GM23248 (cell line): ENCODE data around the gene LAMA3. TPM values are rescaled to one million over a fixed set of nuclear protein-coding genes. Genes with fewer than 3 reads are reported as not detected.

ENCODE experiments used
- DNase-seq: peaks from one replicate; pipeline ENCODE4 v3.0.0-alpha.2; 2015
- H2AFZ ChIP-seq: fragments of 200-600 bp; sonication (generic); 2 replicates; pipeline ENCODE4 v1.6.1; 2016; ENCODE audit warnings: antibody characterized with exemption
- H3F3A ChIP-seq: fragments of 200-600 bp; sonication (generic); 2 replicates; pipeline ENCODE4 v1.6.1; 2016; ENCODE audit warnings: mild to moderate bottlenecking, antibody characterized with exemption, mixed run types; ENCODE audit not compliant: insufficient read depth
- H3K27ac ChIP-seq: fragments of 200-600 bp; sonication (generic); 2 replicates; pipeline ENCODE4 v1.5.1; 2016; ENCODE audit warnings: mild to moderate bottlenecking
- H3K27me3 ChIP-seq: fragments of 200-600 bp; sonication (generic); replicated peaks from 2 replicates; pipeline ENCODE4 v1.6.1; 2016; ENCODE audit warnings: mild to moderate bottlenecking; ENCODE audit not compliant: insufficient read depth
- H3K36me3 ChIP-seq: fragments of 200-600 bp; sonication (generic); 2 replicates; pipeline ENCODE4 v1.6.1; 2016; ENCODE audit warnings: low read depth, mild to moderate bottlenecking
- H3K4me1 ChIP-seq: fragments of 200-600 bp; sonication (generic); 2 replicates; pipeline ENCODE4 v1.6.1; 2016; ENCODE audit warnings: mild to moderate bottlenecking; ENCODE audit not compliant: insufficient read depth
- H3K4me2 ChIP-seq: fragments of 200-600 bp; sonication (generic); one replicate; pipeline ENCODE4 v1.6.1; 2016; ENCODE audit warnings: mild to moderate bottlenecking; ENCODE audit not compliant: unreplicated experiment
- H3K4me3 ChIP-seq: fragments of 200-600 bp; sonication (generic); 2 replicates; pipeline ENCODE4 v1.5.1; 2016; ENCODE audit warnings: mild to moderate bottlenecking
- H3K79me2 ChIP-seq: fragments of 200-600 bp; sonication (generic); 2 replicates; pipeline ENCODE4 v1.6.1; 2016; ENCODE audit warnings: mild to moderate bottlenecking; ENCODE audit not compliant: insufficient read depth
- H3K9ac ChIP-seq: fragments of 200-600 bp; sonication (generic); 2 replicates; pipeline ENCODE4 v1.6.1; 2016; ENCODE audit warnings: mild to moderate bottlenecking
- H3K9me2 ChIP-seq: fragments of 200-600 bp; sonication (generic); 2 replicates; pipeline ENCODE4 v1.6.1; 2016; ENCODE audit warnings: mixed run types, mild to moderate bottlenecking, moderate library complexity; ENCODE audit not compliant: insufficient read depth
- H3K9me3 ChIP-seq: fragments of 200-600 bp; sonication (generic); one replicate; pipeline ENCODE4 v1.6.1; 2017; ENCODE audit warnings: low read depth
- H4K20me1 ChIP-seq: fragments of 200-600 bp; sonication (generic); 2 replicates; pipeline ENCODE4 v1.6.0; 2016; ENCODE audit not compliant: insufficient read depth
- EZH2 ChIP-seq: fragments of 200-600 bp; sonication (generic); IDR thresholded peaks from 2 replicates; pipeline ENCODE4 v1.6.1; 2018; ENCODE audit warnings: antibody characterized with exemption, mild to moderate bottlenecking; ENCODE audit not compliant: insufficient read depth, poor library complexity, severe bottlenecking
- EZH2phosphoT487 ChIP-seq: fragments of 200-600 bp; sonication (generic); IDR thresholded peaks from 2 replicates; pipeline ENCODE4 v1.6.1; 2018; ENCODE audit warnings: antibody characterized with exemption, moderate library complexity, mild to moderate bottlenecking, low read depth; ENCODE audit not compliant: insufficient read depth
- WGBS, 2 experiments: methylation state at CpG; one replicate each; pipeline ENCODE4 v1.1.6; 2015 to 2017; ENCODE audit warnings: low lambda C conversion rate in 2 of 2, low coverage in 1 of 2; ENCODE audit errors: missing lambda C conversion rate in 2 of 2; 5-methylcytosine and 5-hydroxymethylcytosine counted together
- in situ Hi-C: fragments of 300-500 bp; cut with MboI; formaldehyde crosslinking; loops from 2 replicates; pipeline ENCODE4 v1.15.0; 2020
- polyA plus RNA-seq: library from polyadenylated mRNA; unstranded; fragments of >200 nt; fragmentation: Nextera tagmentation; extraction: Ambion mirVana; gene quantifications from 2 replicates; pipeline ENCODE4 v1.2.1, GENCODE V29; 2016
- total RNA-seq: library from RNA; depleted of rRNA; stranded (reverse); fragments of >200 nt; shearing (Covaris generic); gene quantifications from 2 replicates; pipeline ENCODE4 v1.2.3, GENCODE V29; 2014

The LAMA3 gene
- total and polyA plus RNA-seq, 2 experiments from 2014 or later: 0.93 to 1.9 TPM

GRCh38 chr18:23682472-23682871 is 6.8 kb upstream of the LAMA3 start:
- no peak overlapping the region for H3K4me2 ChIP-seq
- H2AFZ ChIP-seq: no peak overlapping the region
- H3K4me3 ChIP-seq: no peak overlapping the region
- H3K4me1 ChIP-seq: peaks cover 16% of the 10 kb centered on the region
- DNase-seq: no peak
- WGBS, 2 experiments: 86 to 100% methylated on average over 1 of the region's 1 CpG
- no peaks in the 10 kb centered on the region for H3K79me2 ChIP-seq
- H3K27ac ChIP-seq: no peak overlapping the region
- no peaks in the 10 kb centered on the region for H4K20me1 ChIP-seq
- no peaks in the 10 kb centered on the region for H3K36me3 ChIP-seq
- no peak for TF ChIP-seq EZH2phosphoT487
- TF ChIP-seq EZH2: no peak
- in situ Hi-C loops: no loop called here
- no peak overlapping the region for H3K9ac ChIP-seq
- peaks cover 24% of the 10 kb centered on the region for H3F3A ChIP-seq
- no peaks in the 10 kb centered on the region for H3K9me3 ChIP-seq
- H3K27me3 ChIP-seq: no peaks in the 10 kb centered on the region
- H3K9me2 ChIP-seq: no peaks in the 10 kb centered on the region

DNA sequence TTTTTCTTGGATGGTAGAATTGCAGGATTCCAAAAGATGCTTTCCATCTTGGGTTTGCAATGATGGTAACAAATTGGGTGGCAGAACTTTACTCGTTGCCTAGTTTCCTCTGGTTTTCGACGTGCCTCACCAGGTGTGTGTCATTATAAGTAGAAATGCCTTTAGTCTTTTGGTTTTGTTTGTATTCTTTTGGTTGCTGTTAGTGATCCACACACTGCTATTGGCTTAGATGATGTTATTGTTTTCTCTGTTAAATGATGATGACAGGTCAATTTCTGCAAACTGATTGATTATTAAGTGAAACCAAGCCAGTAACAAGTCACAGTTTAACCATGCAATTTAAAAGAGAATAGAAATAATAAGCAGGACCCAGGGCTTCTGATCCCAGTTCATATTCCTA is 6.1 kb upstream of the LAMA3 start:
- 24 to 29% methylated on average over 3 of the region's 3 CpGs for WGBS, 2 experiments
- in situ Hi-C loops: no loop called here
- no peak overlapping the region for H3K9ac ChIP-seq
- DNase-seq: no peak
- H3K79me2 ChIP-seq: no peaks in the 10 kb centered on the region
- no peaks in the 10 kb centered on the region for H3K9me3 ChIP-seq
- peaks cover 16% of the 10 kb centered on the region for H3K4me1 ChIP-seq
- H3K9me2 ChIP-seq: no peaks in the 10 kb centered on the region
- H4K20me1 ChIP-seq: no peaks in the 10 kb centered on the region
- no peak overlapping the region for H2AFZ ChIP-seq
- TF ChIP-seq EZH2phosphoT487 (no peak), EZH2 (no peak)
- H3K27me3 ChIP-seq: no peaks in the 10 kb centered on the region; the same call in 1 of the 2 replicates
- no peak overlapping the region for H3K27ac ChIP-seq
- H3F3A ChIP-seq: peaks cover 24% of the 10 kb centered on the region
- H3K4me2 ChIP-seq: no peak overlapping the region
- no peak overlapping the region for H3K4me3 ChIP-seq
- H3K36me3 ChIP-seq: no peaks in the 10 kb centered on the region

GRCh38 chr18:23683671-23684070 is 5.6 kb upstream of the LAMA3 start:
- Histone ChIP-seq H3K9me2 (no peaks in the 10 kb centered on the region), H3F3A (peaks cover 24% of the 10 kb centered on the region), H4K20me1 (no peaks in the 10 kb centered on the region), H3K27me3 (no peaks in the 10 kb centered on the region; the same call in 1 of the 2 replicates), H3K4me1 (peaks cover 16% of the 10 kb centered on the region), H3K9ac (no peak overlapping the region), H3K9me3 (no peaks in the 10 kb centered on the region), H3K27ac (no peak overlapping the region), H3K79me2 (no peaks in the 10 kb centered on the region), H3K4me2 (peak overlapping the region; percentile 80), H2AFZ (no peak overlapping the region), H3K36me3 (no peaks in the 10 kb centered on the region), H3K4me3 (no peak overlapping the region)
- WGBS, 2 experiments: 6% methylated on average over 3 of the region's 3 CpGs
- TF ChIP-seq EZH2phosphoT487: no peak
- DNase-seq: peak; percentile 58
- in situ Hi-C loops: no loop called here

GRCh38 chr18:23684515-23685197 is 4.6 kb upstream of the LAMA3 start:
- Histone ChIP-seq H3K4me1 (peaks cover 16% of the 10 kb centered on the region), H3K9me2 (no peaks in the 10 kb centered on the region), H3F3A (peaks cover 24% of the 10 kb centered on the region), H3K4me2 (peak overlapping the region; percentile 80), H3K27me3 (no peaks in the 10 kb centered on the region; the same call in 1 of the 2 replicates), H4K20me1 (no peaks in the 10 kb centered on the region), H2AFZ (peak overlapping the region; percentile 26; the same call in 1 of the 2 replicates), H3K36me3 (no peaks in the 10 kb centered on the region), H3K9me3 (no peaks in the 10 kb centered on the region), H3K4me3 (peak overlapping the region; percentile 48), H3K79me2 (no peaks in the 10 kb centered on the region), H3K27ac (peak overlapping the region; percentile 10), H3K9ac (peak overlapping the region; percentile 26)
- in situ Hi-C loops: no loop called here
- WGBS, 2 experiments: 9 to 12% methylated on average over 5 of the region's 5 CpGs
- TF ChIP-seq EZH2phosphoT487: no peak
- TF ChIP-seq EZH2: no peak
- peak; percentile 77 for DNase-seq

GRCh38 chr18:23688528-23688927 is 725 bp upstream of the LAMA3 start:
- WGBS, 2 experiments: 61 to 67% methylated on average over 5 of the region's 5 CpGs
- Histone ChIP-seq H3K36me3 (no peaks in the 10 kb centered on the region), H3K9me2 (no peaks in the 10 kb centered on the region), H3K4me3 (no peak overlapping the region), H3F3A (peaks cover 20% of the 10 kb centered on the region), H3K4me2 (peak overlapping the region; percentile 81), H3K79me2 (no peaks in the 10 kb centered on the region), H3K4me1 (peaks cover 16% of the 10 kb centered on the region), H3K9me3 (no peaks in the 10 kb centered on the region), H2AFZ (no peak overlapping the region), H3K27ac (no peak overlapping the region), H3K9ac (no peak overlapping the region), H4K20me1 (no peaks in the 10 kb centered on the region), H3K27me3 (no peaks in the 10 kb centered on the region; the same call in 1 of the 2 replicates)
- DNase-seq: no peak
- TF ChIP-seq EZH2phosphoT487 (no peak), EZH2 (peak; percentile 66)
- in situ Hi-C loops: no loop called here
